Neuronal stem cell (in vitro differentiated cells): ENCODE measurements around the gene MS4A6A. TPM values are rescaled to one million over a fixed set of nuclear protein-coding genes. Genes with fewer than 3 reads are reported as not detected.

ENCODE experiments used
- DNase-seq: peaks from one replicate; pipeline ENCODE4 v3.0.0-alpha.2; 2013; ENCODE audit warnings: low spot score
- H2AFZ ChIP-seq: one replicate; pipeline ENCODE4 v1.6.1; 2013; ENCODE audit warnings: mild to moderate bottlenecking, low read length, inconsistent platforms
- H2AK5ac ChIP-seq: 2 replicates; pipeline ENCODE4 v1.6.1; 2013; ENCODE audit warnings: low read depth, mild to moderate bottlenecking, inconsistent platforms, low read length, moderate library complexity, mixed read lengths
- H2BK120ac ChIP-seq: 2 replicates; pipeline ENCODE4 v1.6.1; 2013; ENCODE audit warnings: low read depth, mild to moderate bottlenecking, inconsistent platforms, low read length, moderate library complexity, mixed read lengths
- H2BK12ac ChIP-seq: one replicate; pipeline ENCODE4 v1.6.1; 2013; ENCODE audit warnings: low read length, inconsistent platforms
- H2BK15ac ChIP-seq: 2 replicates; pipeline ENCODE4 v1.6.1; 2013; ENCODE audit warnings: mild to moderate bottlenecking, low read length, inconsistent platforms, mixed read lengths
- H2BK5ac ChIP-seq: one replicate; pipeline ENCODE4 v1.6.1; 2013; ENCODE audit warnings: inconsistent platforms, mild to moderate bottlenecking, low read length, moderate library complexity
- H3K14ac ChIP-seq: one replicate; pipeline ENCODE4 v1.6.1; 2013; ENCODE audit warnings: low read length, inconsistent platforms
- H3K18ac ChIP-seq: 2 replicates; pipeline ENCODE4 v1.6.1; 2013; ENCODE audit warnings: low read length, inconsistent platforms
- H3K23ac ChIP-seq: 2 replicates; pipeline ENCODE4 v1.6.1; 2013; ENCODE audit warnings: low read depth, mild to moderate bottlenecking, mixed read lengths, low read length, inconsistent platforms; ENCODE audit not compliant: poor library complexity
- H3K27ac ChIP-seq: replicated peaks from 3 replicates; pipeline ENCODE4 v1.5.1; 2013; ENCODE audit warnings: low read length, inconsistent platforms
- H3K27me3 ChIP-seq, 3 experiments: 2 replicates each; pipeline ENCODE4 v1.6.1; 2013; ENCODE audit warnings: low read length in 3 of 3, mild to moderate bottlenecking in 2 of 3, inconsistent platforms in 1 of 3, low read depth in 1 of 3, mixed read lengths in 1 of 3, moderate library complexity in 1 of 3; ENCODE audit not compliant: control insufficient read depth in 3 of 3, insufficient read depth in 3 of 3
- H3K36me3 ChIP-seq, 2 donors: replicated peaks in 1 of 2; 2 replicates each; pipeline ENCODE4 v1.6.1; 2013; ENCODE audit warnings: low read length in 2 of 2; ENCODE audit not compliant: control insufficient read depth in 2 of 2, insufficient read depth in 2 of 2
- H3K4ac ChIP-seq: 2 replicates; pipeline ENCODE4 v1.6.1; 2013; ENCODE audit warnings: inconsistent platforms, mild to moderate bottlenecking, low read length, moderate library complexity
- H3K4me1 ChIP-seq, 2 donors: 1 replicate in 1 of 2; 2 replicates in 1 of 2; pipeline ENCODE4 v1.6.1; 2013; ENCODE audit warnings: low read length in 2 of 2, low read depth in 1 of 2; ENCODE audit not compliant: control insufficient read depth in 2 of 2, insufficient read depth in 1 of 2
- H3K4me2 ChIP-seq: one replicate; pipeline ENCODE4 v1.6.1; 2013; ENCODE audit warnings: mild to moderate bottlenecking, low read length, inconsistent platforms; ENCODE audit not compliant: insufficient read depth, poor library complexity, severe bottlenecking
- H3K4me3 ChIP-seq, 2 donors: 2 replicates each; pipeline ENCODE4 v1.5.1; 2013; ENCODE audit warnings: low read length in 2 of 2, mild to moderate bottlenecking in 2 of 2, inconsistent platforms in 1 of 2, moderate library complexity in 1 of 2
- H3K79me1 ChIP-seq: one replicate; pipeline ENCODE4 v1.6.1; 2013; ENCODE audit warnings: low read depth, mild to moderate bottlenecking, inconsistent platforms, low read length, moderate library complexity
- H3K9ac ChIP-seq: one replicate; pipeline ENCODE4 v1.6.1; 2013; ENCODE audit warnings: mild to moderate bottlenecking, low read depth, low read length, inconsistent platforms; ENCODE audit not compliant: poor library complexity
- H3K9me3 ChIP-seq, 2 donors: replicated peaks in 1 of 2; 2 replicates each; pipeline versions ENCODE3 to v1.6.1; 2013; ENCODE audit warnings: low read length in 2 of 2, mild to moderate bottlenecking in 2 of 2, inconsistent platforms in 1 of 2, low read depth in 1 of 2, mixed read lengths in 1 of 2, moderate library complexity in 1 of 2; ENCODE audit not compliant: control insufficient read depth in 2 of 2, insufficient read depth in 1 of 2
- H4K8ac ChIP-seq: one replicate; pipeline ENCODE4 v1.6.1; 2013; ENCODE audit warnings: low read depth, mild to moderate bottlenecking, inconsistent platforms, low read length, moderate library complexity
- H4K91ac ChIP-seq: one replicate; pipeline ENCODE4 v1.6.1; 2013; ENCODE audit warnings: low read length, low read depth, mild to moderate bottlenecking, inconsistent platforms; ENCODE audit not compliant: poor library complexity
- WGBS, 2 donors: extraction: QIAGEN DNeasy Blood & Tissue Kit; methylation state at CpG; one replicate each; pipeline ENCODE4 v1.1.7; 2013; ENCODE audit warnings: missing lambda C conversion rate in 2 of 2, mixed read lengths in 1 of 2; ENCODE audit not compliant: insufficient read length in 2 of 2, insufficient replicate concordance in 1 of 2; ENCODE audit errors: extremely low coverage in 2 of 2; 5-methylcytosine and 5-hydroxymethylcytosine counted together
- small RNA-seq: library from polyadenylated mRNA; stranded (forward); fragments of <200 nt; extraction: miRNeasy Mini kit (QIAGEN cat#:217004); gene quantifications from one replicate; pipeline ENCODE3, GENCODE V24; 2013; ENCODE audit not compliant: insufficient read depth

The MS4A6A gene

DNA sequence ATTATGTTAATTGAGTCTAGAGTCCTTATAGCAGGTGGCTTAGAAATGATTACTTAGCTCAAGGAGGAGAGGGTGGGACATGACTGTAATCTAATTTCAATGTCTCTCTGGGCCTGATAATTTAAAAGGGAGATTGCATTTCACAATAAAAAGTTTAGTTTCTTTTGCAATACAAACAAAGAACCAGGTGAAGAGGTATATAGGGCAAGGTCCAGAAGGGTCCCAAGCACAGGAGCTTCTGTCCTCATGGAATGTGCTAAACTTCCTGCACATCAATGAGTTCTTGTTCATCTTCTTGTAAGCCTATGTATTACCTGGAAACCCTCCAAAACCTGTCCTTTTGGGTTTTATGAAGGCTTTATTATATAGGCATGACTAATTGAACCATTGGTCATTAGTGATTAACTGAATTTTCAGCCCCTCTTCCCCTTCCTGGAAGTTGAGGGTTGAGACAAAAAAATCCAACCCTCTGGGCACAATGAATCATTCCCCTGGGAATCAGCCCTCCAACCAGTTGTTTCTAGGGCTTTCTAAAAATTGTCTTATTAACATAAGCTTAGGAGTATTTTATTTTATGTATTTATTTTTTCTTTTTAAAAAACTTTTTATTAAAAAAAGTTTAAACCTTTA lies 56.8 kb downstream of the MS4A6A start:
- Histone ChIP-seq H3K4me3 (no peak overlapping the region), H3K18ac (no peak overlapping the region), H3K27me3 (no peaks in the 10 kb centered on the region), H3K27ac (no peak overlapping the region), H4K91ac (no peak overlapping the region), H2AK5ac (no peak overlapping the region), H2AFZ (no peak overlapping the region), H2BK12ac (no peak overlapping the region), H3K14ac (no peak overlapping the region), H4K8ac (no peak overlapping the region), H2BK120ac (no peak overlapping the region), H3K4me2 (no peak overlapping the region), H3K23ac (no peak overlapping the region), H2BK5ac (no peak overlapping the region), H3K9me3 (no peaks in the 10 kb centered on the region), H3K79me1 (no peaks in the 10 kb centered on the region), H3K4ac (no peak overlapping the region), H3K36me3 (no peaks in the 10 kb centered on the region), H2BK15ac (no peak overlapping the region), H3K4me1 (peaks cover 0 to 3% of the 10 kb centered on the region in 2 donors), H3K9ac (no peak overlapping the region)
- DNase-seq = no peak

DNA sequence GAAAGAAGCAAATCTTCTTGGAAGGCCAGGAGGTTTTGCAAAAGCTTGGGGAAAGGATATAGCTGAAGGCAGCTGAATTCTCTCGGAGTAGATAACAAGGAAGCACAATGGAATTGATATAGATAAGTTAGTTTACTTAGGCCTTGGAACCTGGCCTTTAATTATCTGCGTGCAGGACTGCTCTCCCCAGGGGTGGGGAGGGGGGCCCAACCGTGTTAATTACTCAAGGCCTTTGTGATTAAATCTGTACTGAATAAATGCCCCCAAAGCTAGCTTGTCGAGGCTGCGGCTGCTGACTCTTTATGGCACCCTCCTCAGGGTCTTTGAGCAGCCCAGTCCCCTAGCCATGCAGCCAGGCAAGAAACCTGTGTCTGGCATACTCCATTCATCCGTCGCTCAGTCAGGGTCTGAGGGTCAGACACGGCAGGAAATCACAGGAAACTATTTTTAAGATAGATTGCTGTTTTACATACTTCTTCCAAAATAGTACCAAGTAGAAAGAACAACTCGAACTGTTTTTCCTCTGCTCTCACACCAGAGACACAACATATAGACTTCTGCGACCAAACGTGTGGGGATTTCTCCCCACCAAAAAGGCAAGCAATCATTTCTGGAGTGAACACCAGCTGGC lies 58.0 kb downstream of the MS4A6A start:
- DNase-seq = no peak
- no peak overlapping the region for H2BK12ac ChIP-seq
- no peak overlapping the region for H3K27ac ChIP-seq
- peaks cover 0 to 5% of the 10 kb centered on the region in 2 donors for H3K4me1 ChIP-seq
- no peak overlapping the region for H2BK120ac ChIP-seq
- no peak overlapping the region for H2BK5ac ChIP-seq
- H2BK15ac ChIP-seq = no peak overlapping the region
- H3K4me3 ChIP-seq = no peak overlapping the region
- no peaks in the 10 kb centered on the region for H3K27me3 ChIP-seq
- H3K14ac ChIP-seq = no peak overlapping the region
- no peak overlapping the region for H4K91ac ChIP-seq
- H3K36me3 ChIP-seq = no peaks in the 10 kb centered on the region
- H3K23ac ChIP-seq = no peak overlapping the region
- H3K4me2 ChIP-seq = no peak overlapping the region
- WGBS, 2 donors = no CpG with 5 or more reads among the region's 11 CpGs
- H3K18ac ChIP-seq = no peak overlapping the region
- H2AK5ac ChIP-seq = no peak overlapping the region
- no peak overlapping the region for H4K8ac ChIP-seq
- no peak overlapping the region for H2AFZ ChIP-seq
- no peaks in the 10 kb centered on the region for H3K9me3 ChIP-seq
- H3K79me1 ChIP-seq = no peaks in the 10 kb centered on the region
- no peak overlapping the region for H3K9ac ChIP-seq
- H3K4ac ChIP-seq = no peak overlapping the region

Small RNAs within 50 kb of the gene (small RNA-seq; reads per million reads assigned to genes)
- not detected for gene MIR6503
